Karpas-422 (cell line): Measurements from ENCODE around the gene GRHPR. TPM values are rescaled to one million over a fixed set of nuclear protein-coding genes. Genes with fewer than 3 reads are reported as not detected.

ENCODE experiments used
- total RNA-seq: library from RNA; depleted of rRNA; stranded (reverse); fragments of >200 nt; shearing (Covaris generic); gene quantifications from 2 replicates; pipeline ENCODE4 v1.2.3, GENCODE V29; 2014; ENCODE audit warnings: low replicate concordance; rRNA removed

Gene GRHPR
- total RNA-seq, 1 experiment from 2014 or later = 234 TPM

Other genes starting within 250 kb of the GRHPR start
- 24.6 and 31.3 TPM in 2 replicates for gene ZBTB5, start 42.8 kb downstream of the GRHPR start, total RNA-seq
- gene POLR1E, start 63.3 kb downstream of the GRHPR start, total RNA-seq = 39.8 and 46.9 TPM in 2 replicates
- 25.8 and 29.3 TPM in 2 replicates for gene FBXO10, start 153.7 kb downstream of the GRHPR start, total RNA-seq
- gene TOMM5, start 169.9 kb downstream of the GRHPR start, total RNA-seq = 262 and 265 TPM in 2 replicates
- 0.07 TPM in 1 of 2 replicates, not detected in the other for gene FRMPD1, start 228.3 kb downstream of the GRHPR start, total RNA-seq